T-helper 22 cell (primary cell): Measurements from ENCODE around the gene AGXT2.
"Not testable (repeated sequence)": the region's sequence is repeated elsewhere in the genome, so short reads cannot be mapped to it uniquely, and the experiment has no call there.

Experiments
- DNase-seq: peaks from one replicate; pipeline ENCODE4 v3.0.0-alpha.2; 2020; ENCODE audit warnings: low read depth

AGXT2 gene

GRCh38 chr5:35012365-35012764, 35.4 kb downstream of the AGXT2 start:
- DNase-seq: no peak

GRCh38 chr5:35010676-35011075, 37.1 kb downstream of the AGXT2 start:
- DNase-seq: no peak

GRCh38 chr5:35009657-35010056, 38.1 kb downstream of the AGXT2 start:
- DNase-seq: no peak

GRCh38 chr5:35009019-35009418, 38.7 kb downstream of the AGXT2 start:
- no peak for DNase-seq

GRCh38 chr5:35004771-35005170, 43.0 kb downstream of the AGXT2 start:
- DNase-seq: no peak

GRCh38 chr5:35004200-35004599, 43.5 kb downstream of the AGXT2 start:
- DNase-seq: no peak

GRCh38 chr5:35003018-35003957, 44.5 kb downstream of the AGXT2 start:
- no peak for DNase-seq

- no peak for DNase-seq
Measured at GRCh38 chr5:35002459-35002858, 45.3 kb downstream of the AGXT2 start.

GRCh38 chr5:35001842-35002241, 45.9 kb downstream of the AGXT2 start:
- DNase-seq: no peak

- DNase-seq: no peak
Measured at GRCh38 chr5:34998058-34998789, 49.5 kb downstream of the AGXT2 start.

- DNase-seq: no peak
Measured at GRCh38 chr5:34996261-34996660, 51.5 kb downstream of the AGXT2 start.

GRCh38 chr5:34993951-34994350, 53.8 kb downstream of the AGXT2 start:
- DNase-seq: no peak

GRCh38 chr5:34991486-34992238, 56.1 kb downstream of the AGXT2 start:
- DNase-seq: no peak

GRCh38 chr5:34986965-34987364, 60.8 kb downstream of the AGXT2 start:
- DNase-seq: no peak

GRCh38 chr5:34982823-34983222, 64.9 kb downstream of the AGXT2 start:
- no peak for DNase-seq

GRCh38 chr5:34978681-34979080, 69.1 kb downstream of the AGXT2 start:
- no peak for DNase-seq

- DNase-seq: no peak
Measured at GRCh38 chr5:34977934-34978613, 69.7 kb downstream of the AGXT2 start.

- no peak for DNase-seq
Measured at GRCh38 chr5:34976347-34976746, 71.4 kb downstream of the AGXT2 start.

- not testable (repeated sequence) for DNase-seq
Measured at GRCh38 chr5:34971655-34972054, 76.1 kb downstream of the AGXT2 start.

GRCh38 chr5:34970552-34970951, 77.2 kb downstream of the AGXT2 start:
- no peak for DNase-seq

GRCh38 chr5:34968258-34968657, 79.5 kb downstream of the AGXT2 start:
- no peak for DNase-seq

GRCh38 chr5:34967540-34967939, 80.2 kb downstream of the AGXT2 start:
- no peak for DNase-seq
